Measurements from ENCODE around the gene HDGF. TPM values are rescaled to one million over a fixed set of nuclear protein-coding genes. Genes with fewer than 3 reads are reported as not detected.
A peak's percentile ranks its signal among the peaks of the same experiment; 100 is the strongest.

Gene HDGF
- total RNA-seq (2014; rRNA removed; shearing (Covaris generic); ENCODE audit: low replicate concordance), result 565 and 817 TPM in 2 replicates

GRCh38 chr1:156751451-156751756 lies at the start of gene HDGF:
HDGF (minus strand) TSS chr1:156751675; CDS start chr1:156751429, 246 bp downstream.
- Histone ChIP-seq H3K4me3 (peak within 1 kb of the TSS; percentile 89), H3K9me3 (no peaks in the 10 kb centered on the region), H3K27me3 (no peaks in the 10 kb centered on the region), H3K36me3 (peaks cover 43% of the 10 kb centered on the region)
- no peak for DNase-seq

DNA sequence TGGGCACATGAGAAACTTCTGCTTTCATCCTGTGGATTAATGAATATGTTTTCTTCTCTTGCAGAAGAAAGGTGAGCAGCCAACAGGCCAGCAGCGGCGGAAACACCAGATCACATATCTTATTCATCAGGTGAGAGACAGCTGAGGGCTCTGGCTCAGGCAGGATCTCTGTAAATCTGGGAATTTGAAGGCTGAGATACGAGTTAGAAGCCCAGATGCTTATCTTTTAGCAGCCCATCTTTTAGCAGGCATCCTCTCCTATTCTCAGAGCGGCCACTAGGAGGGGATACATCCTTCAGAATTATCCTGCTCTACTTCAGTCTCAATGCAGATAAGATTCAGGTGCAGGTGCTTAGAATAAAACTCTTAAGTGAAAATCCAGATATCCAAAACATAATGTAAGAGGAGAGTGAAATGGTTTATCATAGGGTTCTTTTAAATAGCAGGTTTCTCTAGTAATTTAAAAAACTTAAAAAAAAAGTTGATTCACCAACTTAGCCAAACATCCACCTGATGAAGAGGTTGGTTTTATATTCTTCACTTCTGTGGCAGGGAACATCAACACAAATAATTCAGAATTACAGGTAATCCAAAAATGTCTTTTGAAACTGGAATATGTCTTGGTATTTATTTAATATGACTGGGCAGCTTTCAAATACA lies 45.9 kb upstream of the HDGF start:
- Histone ChIP-seq H3K4me3 (no peak overlapping the region), H3K9me3 (no peaks in the 10 kb centered on the region), H3K27me3 (no peaks in the 10 kb centered on the region), H3K36me3 (peaks cover 90% of the 10 kb centered on the region)
- DNase-seq, result no peak

GRCh38 chr1:156796340-156797097 lies 45.0 kb upstream of the HDGF start:
- Histone ChIP-seq H3K27me3 (no peaks in the 10 kb centered on the region), H3K9me3 (no peaks in the 10 kb centered on the region), H3K4me3 (no peak overlapping the region), H3K36me3 (peaks cover 90% of the 10 kb centered on the region)
- DNase-seq, result no peak

GRCh38 chr1:156795787-156796186 lies 44.3 kb upstream of the HDGF start:
- H3K4me3 ChIP-seq, result no peak overlapping the region
- H3K36me3 ChIP-seq, result peaks cover 90% of the 10 kb centered on the region
- H3K27me3 ChIP-seq, result no peaks in the 10 kb centered on the region
- DNase-seq, result no peak
- H3K9me3 ChIP-seq, result no peaks in the 10 kb centered on the region

- no peak overlapping the region for H3K4me3 ChIP-seq
- H3K27me3 ChIP-seq, result no peaks in the 10 kb centered on the region
- DNase-seq, result no peak
- no peaks in the 10 kb centered on the region for H3K9me3 ChIP-seq
- peaks cover 92% of the 10 kb centered on the region for H3K36me3 ChIP-seq
Measured at GRCh38 chr1:156795374-156795733, 43.9 kb upstream of the HDGF start.

GRCh38 chr1:156794506-156795373 lies 43.3 kb upstream of the HDGF start:
- DNase-seq, result no peak
- H3K27me3 ChIP-seq, result no peaks in the 10 kb centered on the region
- no peak overlapping the region for H3K4me3 ChIP-seq
- H3K9me3 ChIP-seq, result no peaks in the 10 kb centered on the region
- peaks cover 92% of the 10 kb centered on the region for H3K36me3 ChIP-seq

- Histone ChIP-seq H3K9me3 (no peaks in the 10 kb centered on the region), H3K36me3 (peaks cover 87% of the 10 kb centered on the region)
- no peak for DNase-seq
Measured at GRCh38 chr1:156789621-156790318, 38.3 kb upstream of the HDGF start.

GRCh38 chr1:156788136-156788535 lies 36.7 kb upstream of the HDGF start:
- no peak for DNase-seq
- Histone ChIP-seq H3K4me3 (no peak overlapping the region), H3K36me3 (peaks cover 85% of the 10 kb centered on the region)

More at GRCh38 chr1:156789621-156790318, 38.3 kb upstream of the HDGF start:
- H3K27me3 ChIP-seq, result no peaks in the 10 kb centered on the region
- H3K4me3 ChIP-seq, result no peak overlapping the region

GRCh38 chr1:156786640-156787039 lies 35.2 kb upstream of the HDGF start:
- no peak for DNase-seq
- Histone ChIP-seq H3K4me3 (no peak overlapping the region), H3K9me3 (no peaks in the 10 kb centered on the region), H3K36me3 (peaks cover 87% of the 10 kb centered on the region), H3K27me3 (no peaks in the 10 kb centered on the region)

More at GRCh38 chr1:156788136-156788535, 36.7 kb upstream of the HDGF start:
- H3K9me3 ChIP-seq, result no peaks in the 10 kb centered on the region
- H3K27me3 ChIP-seq, result no peaks in the 10 kb centered on the region

DNA sequence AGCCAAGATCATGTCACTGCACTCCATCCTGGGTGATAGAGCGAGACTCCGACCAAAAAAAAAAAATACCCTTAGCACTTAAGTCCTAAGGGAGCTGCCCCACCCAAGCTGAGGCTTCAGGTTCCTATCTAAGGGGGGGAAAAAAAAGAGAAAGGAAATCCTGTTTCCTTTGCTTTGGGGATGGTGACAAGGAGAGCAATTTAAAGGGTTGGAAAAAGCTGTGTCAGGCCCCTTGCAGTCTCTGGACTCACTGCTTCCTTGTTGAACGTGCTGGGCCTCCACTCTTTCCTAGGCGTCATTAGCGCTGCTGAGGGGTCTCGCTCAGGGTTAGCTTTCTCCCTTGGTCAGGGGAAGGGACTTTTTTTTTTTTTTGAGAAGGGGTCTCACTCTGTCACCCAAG lies 34.0 kb upstream of the HDGF start:
- H3K36me3 ChIP-seq, result peaks cover 83% of the 10 kb centered on the region
- H3K9me3 ChIP-seq, result no peaks in the 10 kb centered on the region
- no peak for DNase-seq
- H3K4me3 ChIP-seq, result no peak overlapping the region
- no peaks in the 10 kb centered on the region for H3K27me3 ChIP-seq

GRCh38 chr1:156781585-156782186 lies 30.2 kb upstream of the HDGF start:
- Histone ChIP-seq H3K4me3 (no peak overlapping the region), H3K36me3 (peaks cover 63% of the 10 kb centered on the region), H3K9me3 (no peaks in the 10 kb centered on the region), H3K27me3 (no peaks in the 10 kb centered on the region)
- DNase-seq, result no peak

GRCh38 chr1:156777573-156777972 lies 26.1 kb upstream of the HDGF start:
- no peak for DNase-seq
- Histone ChIP-seq H3K9me3 (no peaks in the 10 kb centered on the region), H3K4me3 (no peak overlapping the region), H3K27me3 (no peaks in the 10 kb centered on the region), H3K36me3 (peaks cover 45% of the 10 kb centered on the region)

DNA sequence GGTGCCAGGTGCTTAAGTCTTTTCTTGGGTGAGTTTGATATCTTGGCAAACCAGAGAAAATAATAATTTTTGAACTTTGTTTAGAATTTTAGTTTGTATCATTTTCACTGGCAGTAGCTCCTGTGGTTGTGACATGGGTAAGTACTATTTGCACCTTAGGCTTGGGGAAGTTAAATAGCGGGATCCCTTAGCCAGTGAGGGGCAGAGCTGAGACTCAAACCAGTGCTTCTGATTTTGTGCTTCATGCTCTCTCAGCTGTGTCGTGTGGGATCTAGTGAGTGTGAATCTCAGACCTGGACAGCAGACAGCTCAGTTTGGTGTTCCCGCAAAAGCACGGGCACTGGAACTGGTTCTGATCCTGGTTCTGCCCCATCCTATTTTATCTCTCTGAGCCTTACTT lies 25.5 kb upstream of the HDGF start:
- no peak overlapping the region for H3K4me3 ChIP-seq
- peaks cover 45% of the 10 kb centered on the region for H3K36me3 ChIP-seq
- no peaks in the 10 kb centered on the region for H3K27me3 ChIP-seq
- no peak for DNase-seq
- H3K9me3 ChIP-seq, result no peaks in the 10 kb centered on the region

- no peak for DNase-seq
- H3K27me3 ChIP-seq, result no peaks in the 10 kb centered on the region
- H3K9me3 ChIP-seq, result no peaks in the 10 kb centered on the region
- peaks cover 48% of the 10 kb centered on the region for H3K36me3 ChIP-seq
- H3K4me3 ChIP-seq, result no peak overlapping the region
Measured at GRCh38 chr1:156775799-156776198, 24.3 kb upstream of the HDGF start.

DNA sequence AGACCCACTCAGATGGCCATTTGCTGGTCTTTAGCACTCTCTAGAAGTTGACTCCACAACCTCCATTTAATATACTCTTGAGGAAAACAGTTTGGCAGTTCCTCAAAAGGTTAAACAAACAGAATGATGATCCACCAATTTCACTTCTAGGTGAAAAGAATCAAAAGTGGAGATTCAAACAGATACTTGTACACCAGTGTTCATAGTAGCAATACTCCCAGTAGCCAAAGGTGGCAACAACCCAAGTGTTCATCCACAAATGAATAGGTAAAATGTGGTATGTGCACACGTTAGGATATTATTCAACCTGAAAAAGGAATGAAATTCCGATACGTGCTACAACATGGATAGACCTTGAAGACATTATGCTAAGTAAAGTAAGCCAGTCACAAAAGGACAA lies 22.1 kb upstream of the HDGF start:
- Histone ChIP-seq H3K9me3 (no peaks in the 10 kb centered on the region), H3K27me3 (no peaks in the 10 kb centered on the region), H3K4me3 (no peak overlapping the region), H3K36me3 (peaks cover 53% of the 10 kb centered on the region)
- no peak for DNase-seq

DNA sequence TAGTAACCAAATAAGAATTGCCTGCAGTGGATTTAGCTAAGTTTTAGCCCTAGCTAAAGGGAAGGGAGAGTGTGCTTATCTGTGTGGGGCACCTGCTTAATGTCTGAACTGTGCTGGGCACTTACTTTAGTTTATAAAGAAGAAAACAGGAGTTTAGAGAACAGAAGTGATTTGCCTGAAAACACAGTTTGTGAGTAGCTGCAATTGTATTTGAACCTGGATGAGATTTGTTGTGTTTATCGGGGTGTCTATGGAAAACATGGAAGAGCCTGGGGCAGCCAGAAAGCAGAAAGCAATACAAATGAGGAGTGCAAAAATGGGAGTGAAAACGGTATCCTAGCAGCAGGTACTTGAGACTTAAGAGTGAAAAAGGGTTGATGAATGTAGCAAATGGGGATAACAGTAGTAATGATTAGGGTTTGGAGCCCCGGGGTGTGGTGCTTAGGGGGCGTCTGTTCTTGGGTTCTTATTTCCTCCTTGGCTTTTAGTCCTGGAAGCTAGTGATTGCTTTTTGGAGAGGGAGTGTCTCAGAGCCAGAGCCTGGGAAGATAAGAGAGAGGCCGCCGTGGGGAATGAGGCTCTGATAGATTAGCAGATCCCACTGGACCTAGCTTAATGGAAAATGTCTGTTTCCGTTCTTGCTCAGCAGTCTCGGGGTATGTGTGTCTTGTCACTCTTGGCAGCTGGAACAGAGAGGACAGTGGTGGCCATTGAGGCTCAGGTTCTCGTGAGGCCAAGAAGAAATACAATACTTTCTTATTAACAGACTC lies 21.4 kb upstream of the HDGF start:
- no peak for DNase-seq
- H3K27me3 ChIP-seq, result no peaks in the 10 kb centered on the region
- peaks cover 60% of the 10 kb centered on the region for H3K36me3 ChIP-seq
- H3K9me3 ChIP-seq, result no peaks in the 10 kb centered on the region
- H3K4me3 ChIP-seq, result no peak overlapping the region

All from MG63 (cell line).